ENCODE results near the gene SH3BP5L.
"Not testable (repeated sequence)": the region's sequence is repeated elsewhere in the genome, so short reads cannot be mapped to it uniquely, and the experiment has no call there.

The SH3BP5L gene

DNA sequence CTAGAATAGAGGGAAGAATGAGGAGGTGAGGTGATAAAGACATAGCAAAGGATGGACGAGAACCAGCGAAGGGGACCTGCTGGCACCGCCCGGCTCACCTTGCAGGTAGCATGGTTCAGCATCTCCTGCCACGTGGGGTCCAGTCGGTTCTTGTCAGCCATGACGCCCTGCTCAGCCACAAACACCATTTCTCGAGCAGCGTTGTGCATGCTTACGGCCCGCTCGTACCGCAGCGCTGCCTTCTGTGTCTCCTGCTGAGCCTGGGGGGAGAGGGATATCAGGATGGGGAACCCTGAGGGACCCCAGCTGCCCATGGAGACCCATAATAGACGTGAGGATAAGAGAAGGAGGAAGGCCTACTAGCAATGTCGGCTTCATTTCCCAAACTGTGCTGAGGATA lies 11.4 kb downstream of the SH3BP5L start:
- H3K4me3 ChIP-seq: no peak overlapping the region

DNA sequence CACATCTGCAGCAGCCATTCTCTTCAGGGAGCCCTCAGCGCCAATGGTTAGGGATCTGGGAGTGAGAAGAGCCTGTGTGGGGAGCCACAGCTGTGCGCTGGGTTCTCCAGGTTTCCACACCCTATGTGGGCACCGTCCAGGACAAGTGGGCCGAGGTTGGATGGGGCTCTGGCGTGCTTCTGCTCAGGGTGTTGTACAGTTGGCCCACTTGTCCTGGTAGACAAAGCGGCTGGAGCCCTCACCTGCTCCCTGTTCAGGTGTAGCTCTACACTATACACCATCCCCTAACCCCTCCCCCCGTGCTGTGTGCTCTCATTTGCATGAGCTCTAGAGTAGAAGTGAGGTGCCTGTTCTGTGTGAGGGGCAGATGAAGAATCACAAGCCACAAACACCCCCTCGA lies 12.2 kb downstream of the SH3BP5L start:
- Histone ChIP-seq H3K27ac (no peak overlapping the region), H3K4me3 (no peak overlapping the region)

More for the DNA sequence above, 11.4 kb downstream of the SH3BP5L start:
- no peak overlapping the region for H3K27ac ChIP-seq

DNA sequence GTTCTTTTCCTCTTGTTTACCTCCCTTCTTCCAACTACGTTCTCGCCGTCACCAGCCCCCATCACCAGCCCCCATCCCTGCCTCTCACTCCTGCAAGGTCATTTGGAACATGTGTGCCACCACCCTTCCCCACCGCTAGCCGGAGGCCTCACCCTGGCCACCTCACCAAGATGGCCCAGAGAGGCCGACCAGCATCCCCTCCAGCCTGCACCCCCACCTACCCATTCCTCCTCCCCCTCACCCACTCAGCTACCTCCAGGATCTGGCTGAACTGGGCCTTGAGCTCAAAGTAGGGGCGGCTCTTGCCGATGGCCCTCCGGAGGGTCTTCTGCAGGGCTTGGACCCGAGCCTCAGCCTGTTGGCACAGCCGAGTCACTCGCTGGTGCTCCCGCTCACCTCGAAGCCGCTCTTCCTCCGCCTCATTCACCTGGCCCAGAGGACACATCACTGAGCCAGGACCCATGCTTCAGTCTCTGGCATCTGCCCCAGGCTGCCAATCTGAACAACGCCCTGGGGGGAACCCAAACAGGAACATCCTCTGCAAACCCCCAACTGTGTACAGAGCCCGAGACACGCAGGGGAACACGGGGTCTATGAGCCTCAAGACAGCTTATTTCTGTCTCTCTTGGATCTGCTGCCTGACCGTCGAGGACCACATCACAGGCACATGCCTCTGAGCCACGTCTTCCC lies 12.8 kb downstream of the SH3BP5L start:
- Histone ChIP-seq H3K4me3 (no peak overlapping the region), H3K27ac (no peak overlapping the region)

DNA sequence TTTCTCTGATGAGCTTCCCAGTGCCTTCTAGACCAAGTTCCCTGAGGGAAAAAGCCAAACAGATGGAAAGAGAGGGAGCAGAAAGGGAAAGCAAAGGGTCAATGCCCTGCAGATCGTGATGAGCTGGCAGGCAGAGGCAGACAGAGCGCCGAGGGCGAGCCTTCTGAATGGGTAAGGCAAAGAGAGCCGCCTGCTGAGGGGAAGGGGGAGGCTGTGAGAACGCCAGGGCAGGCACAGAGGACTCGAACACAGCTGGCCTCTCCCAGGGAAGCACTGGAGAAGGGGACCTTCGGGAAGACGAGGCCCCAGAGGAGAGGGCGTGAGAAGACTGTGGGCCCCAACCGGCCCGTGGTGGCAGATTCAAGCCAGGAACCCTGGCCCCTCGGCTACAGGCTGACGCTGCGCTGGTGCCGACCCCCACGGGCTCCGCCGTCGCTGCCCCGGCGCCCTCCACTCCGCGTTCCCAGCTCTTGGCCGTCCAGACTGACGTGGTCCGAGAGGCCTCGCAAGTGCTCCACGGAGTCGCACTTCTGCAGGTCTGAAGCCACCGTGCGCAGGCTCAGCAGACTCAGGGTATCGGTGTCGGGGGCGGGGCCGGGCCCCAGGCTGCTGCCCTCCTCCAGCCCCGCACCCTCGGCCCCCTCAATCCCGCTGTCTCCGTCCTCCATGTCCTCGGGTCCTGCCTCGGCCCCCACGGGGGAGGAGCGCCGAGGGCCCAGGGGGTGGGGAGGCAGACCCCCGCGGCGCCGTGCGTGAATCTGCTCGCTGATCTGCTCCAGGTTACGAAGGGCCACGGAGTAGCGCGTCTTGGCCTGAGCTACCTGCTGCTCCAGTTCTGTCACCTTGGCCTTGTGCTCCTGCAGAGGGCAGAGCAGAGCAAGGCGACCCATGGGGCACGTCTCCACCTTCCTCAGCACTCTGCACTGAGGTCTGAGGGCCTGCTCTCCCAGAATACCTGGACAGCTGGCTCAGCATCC lies 13.9 kb downstream of the SH3BP5L start:
- peak overlapping the region in 2 of 21 experiments; percentile 26 to 39 for H3K27ac ChIP-seq

DNA sequence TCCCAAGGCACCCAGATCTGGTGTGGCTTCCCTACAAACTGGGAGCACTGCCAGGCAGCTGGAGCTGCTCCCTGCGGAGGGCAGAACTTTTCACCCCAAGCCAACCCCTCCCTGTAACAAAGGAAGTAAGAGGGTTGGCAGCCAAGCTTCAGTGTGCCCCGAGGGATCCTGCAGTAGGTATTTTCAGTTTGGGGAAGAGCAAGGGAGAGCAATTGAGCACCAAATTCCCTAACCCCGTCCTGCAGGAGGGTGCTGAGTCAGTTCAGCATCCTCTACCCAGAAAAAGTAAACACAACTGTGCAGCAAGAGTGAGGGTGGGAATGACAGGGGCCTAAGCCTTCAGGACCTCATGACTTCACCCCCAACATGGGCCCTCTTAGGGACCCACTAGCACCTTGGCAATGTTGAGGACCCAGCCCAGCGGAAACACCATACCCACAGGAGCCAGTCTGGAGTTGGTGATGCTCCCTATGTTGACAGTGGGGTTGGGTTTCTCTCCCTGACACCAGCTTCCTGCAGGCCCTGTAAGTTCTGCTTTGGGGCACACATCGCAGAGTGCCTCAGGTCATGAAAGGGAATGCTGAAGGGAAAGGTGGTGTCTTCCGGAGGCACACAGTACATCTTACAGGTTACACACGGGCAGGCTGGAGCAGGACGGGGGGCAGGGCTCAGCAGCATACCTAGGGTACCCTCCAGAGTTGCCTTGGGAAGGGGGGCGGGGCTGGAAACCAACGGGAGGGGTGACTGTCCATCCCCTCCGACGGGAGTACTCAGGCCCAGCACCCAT lies 14.8 kb downstream of the SH3BP5L start:
- Histone ChIP-seq H3K4me3 (no peak overlapping the region), H3K27ac (peak overlapping the region in 3 of 21 experiments; percentile 7 to 39 (median 26))

More for the DNA sequence above, 13.9 kb downstream of the SH3BP5L start:
- H3K4me3 ChIP-seq: no peak overlapping the region

DNA sequence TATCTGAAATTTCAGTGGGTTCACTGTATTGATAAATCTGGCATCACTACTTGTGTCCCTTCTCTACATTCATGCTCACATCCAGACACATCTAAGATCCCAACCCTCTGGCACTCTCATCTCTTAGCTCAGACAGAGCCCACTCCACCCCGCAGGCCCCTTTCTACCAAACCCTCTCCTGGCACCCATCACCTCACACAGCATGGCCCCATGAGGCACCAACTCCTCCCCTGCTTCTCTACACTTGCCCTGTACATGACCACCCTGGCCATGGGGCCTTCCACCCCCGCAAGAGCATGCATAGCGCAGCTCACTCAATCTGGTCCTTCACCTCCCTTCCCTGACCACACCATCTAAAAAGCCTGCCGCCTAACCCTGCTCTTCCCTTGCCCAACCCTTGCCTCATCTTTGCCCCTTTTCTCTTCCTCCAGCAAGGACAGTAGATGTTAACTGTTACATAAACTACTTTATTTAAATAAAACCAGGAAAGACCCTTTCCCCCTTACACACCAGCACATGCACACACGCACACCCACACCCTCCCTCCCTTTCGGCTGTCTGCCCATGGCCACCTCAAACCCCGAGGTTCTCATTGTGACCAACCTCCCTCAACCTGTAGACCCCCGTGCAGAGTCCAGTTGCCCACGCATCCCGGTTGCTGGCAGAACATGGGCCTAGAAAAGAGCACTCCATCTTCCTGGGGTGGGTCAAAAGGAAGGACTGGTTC lies 15.6 kb downstream of the SH3BP5L start:
- Histone ChIP-seq H3K4me3 (no peak overlapping the region), H3K27ac (peak overlapping the region in 1 of 21 experiments; percentile 7)

DNA sequence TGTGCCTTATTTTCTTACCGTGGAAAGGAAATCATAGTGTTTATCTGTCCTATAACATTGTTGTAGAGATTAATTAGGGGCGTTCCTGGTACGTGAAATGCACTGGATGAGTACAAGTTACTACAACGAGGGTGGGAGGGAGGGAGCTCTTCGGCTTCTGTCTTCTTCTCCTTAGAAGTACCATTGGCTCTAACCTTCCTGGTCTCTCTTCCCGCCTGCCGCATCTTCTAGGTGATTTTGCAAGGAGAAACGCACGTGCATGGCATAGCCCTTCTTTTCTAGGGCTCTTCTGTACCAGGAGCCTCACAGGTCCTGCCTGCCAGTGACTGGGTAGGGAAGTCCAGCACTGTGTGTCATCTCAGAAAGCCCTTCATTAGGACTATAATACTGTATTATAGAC lies 16.8 kb downstream of the SH3BP5L start:
- no peak overlapping the region for H3K4me3 ChIP-seq
- no peak overlapping the region for H3K27ac ChIP-seq

DNA sequence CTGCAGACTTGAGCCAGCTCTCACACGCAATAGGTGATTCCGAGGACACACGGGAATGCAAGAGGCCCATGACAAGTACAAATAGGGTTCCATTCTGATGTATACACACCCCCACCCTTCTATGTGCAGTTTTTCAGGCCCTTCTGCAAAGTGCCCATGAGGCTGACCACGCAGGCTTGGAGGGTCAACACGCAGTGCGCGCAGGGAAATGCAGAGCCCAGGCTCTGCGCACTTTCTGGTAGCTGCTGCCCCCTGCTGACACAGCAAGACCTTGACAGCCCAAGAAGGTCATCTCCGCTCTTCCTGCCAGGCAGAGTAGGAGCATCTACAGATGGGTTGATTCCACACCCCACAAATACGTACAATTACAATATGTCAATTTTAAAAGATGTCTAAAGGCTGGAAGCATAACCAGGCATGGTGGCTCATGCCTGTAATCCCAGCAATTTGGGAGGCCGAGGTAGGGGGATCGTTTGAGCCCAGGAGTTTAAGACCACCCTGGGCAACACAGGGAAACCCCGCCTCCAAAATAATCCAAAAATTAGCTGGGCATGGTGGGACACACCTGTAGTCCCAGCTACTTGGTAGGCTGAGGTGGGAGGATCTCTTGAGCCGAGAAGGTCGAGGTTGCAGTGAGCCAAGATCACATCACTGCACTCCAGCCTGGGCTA lies 18.5 kb downstream of the SH3BP5L start:
- no peak overlapping the region for H3K4me3 ChIP-seq
- no peak overlapping the region for H3K27ac ChIP-seq

DNA sequence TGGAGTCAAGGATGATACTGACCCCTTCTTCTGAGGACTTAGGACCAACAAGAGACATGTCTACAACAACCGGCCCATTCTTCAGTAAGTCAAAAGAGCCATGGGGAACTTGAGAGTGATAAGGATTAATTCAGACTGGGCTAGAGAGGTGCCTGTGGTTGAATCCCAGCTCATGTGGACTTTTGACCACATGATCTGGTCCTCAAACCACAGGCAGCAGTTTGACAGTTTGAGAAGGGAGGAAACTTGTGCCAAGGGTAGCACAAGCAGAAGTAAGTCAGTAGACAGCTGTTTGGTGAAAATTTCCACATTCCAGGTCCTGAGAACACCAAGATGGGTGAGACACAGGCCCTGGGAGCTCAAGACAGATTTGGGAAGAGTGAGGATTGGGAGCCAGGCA lies 19.8 kb downstream of the SH3BP5L start:
- H3K27ac ChIP-seq: peak overlapping the region in 5 of 21 experiments; percentile 36 to 71 (median 56)

DNA sequence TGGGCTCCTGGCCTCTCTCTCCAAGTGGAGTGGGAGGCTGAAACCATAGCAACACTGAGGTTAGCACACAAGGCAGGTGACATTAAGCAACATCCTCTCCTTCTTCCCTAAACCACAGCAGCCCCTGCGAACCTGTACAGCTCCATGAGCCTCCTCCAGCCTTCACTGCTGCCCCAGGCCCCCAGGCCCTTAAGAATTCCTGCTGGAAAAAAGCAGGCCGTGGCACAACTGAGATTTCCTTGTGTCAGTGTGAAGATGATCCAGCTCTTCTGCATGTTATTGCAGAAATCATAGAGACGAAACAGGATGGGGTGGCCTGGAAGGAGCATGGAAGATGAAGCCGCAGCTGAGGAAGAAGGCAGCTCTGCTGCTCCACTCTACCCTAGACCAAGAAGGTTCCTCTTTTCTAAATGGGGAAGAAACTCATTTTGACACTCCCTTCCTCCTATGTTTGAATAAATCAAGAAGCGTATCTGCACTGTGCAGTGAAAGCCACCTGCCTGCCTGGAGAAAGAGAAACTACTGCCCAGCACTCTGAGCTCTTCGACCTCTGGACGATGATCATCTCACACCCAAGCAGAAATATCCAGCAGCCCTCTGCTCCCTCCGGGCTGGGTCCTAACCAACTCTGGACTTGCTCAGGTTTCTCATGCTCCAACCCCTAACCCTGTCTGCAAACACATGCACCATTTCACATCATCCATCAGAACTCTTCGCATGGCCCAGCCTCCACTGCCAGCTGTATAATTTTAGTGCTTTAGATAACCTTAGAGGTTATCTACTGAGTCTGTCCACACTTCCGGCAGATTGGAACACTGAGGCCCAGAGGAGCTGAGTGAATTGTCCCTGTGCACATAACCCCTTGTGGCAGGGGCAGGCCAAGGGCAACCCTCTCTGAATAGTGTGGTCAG lies 20.7 kb downstream of the SH3BP5L start:
- peak overlapping the region in 11 of 21 experiments; percentile 7 to 74 (median 50) for H3K27ac ChIP-seq
- no peak overlapping the region for H3K4me3 ChIP-seq

More for the DNA sequence above, 19.8 kb downstream of the SH3BP5L start:
- H3K4me3 ChIP-seq: no peak overlapping the region

DNA sequence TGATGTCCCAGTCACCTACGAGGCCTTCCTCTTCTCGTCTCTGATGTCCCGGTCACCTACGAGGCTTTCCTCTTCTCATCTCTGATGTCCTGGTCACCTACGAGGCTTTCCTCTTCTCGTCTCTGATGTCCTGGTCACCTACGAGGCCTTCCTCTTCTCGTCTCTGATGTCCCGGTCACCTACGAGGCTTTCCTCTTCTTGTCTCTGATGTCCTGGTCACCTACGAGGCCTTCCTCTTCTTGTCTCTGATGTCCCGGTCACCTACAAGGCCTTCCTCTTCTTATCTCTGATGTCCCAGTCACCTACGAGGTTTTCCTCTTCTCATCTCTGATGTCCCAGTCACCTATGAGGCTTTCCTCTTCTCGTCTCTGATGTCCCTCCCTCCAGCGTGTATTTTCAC lies 22.2 kb downstream of the SH3BP5L start:
- H3K4me3 ChIP-seq, H3K27ac ChIP-seq: not testable (repeated sequence)

DNA sequence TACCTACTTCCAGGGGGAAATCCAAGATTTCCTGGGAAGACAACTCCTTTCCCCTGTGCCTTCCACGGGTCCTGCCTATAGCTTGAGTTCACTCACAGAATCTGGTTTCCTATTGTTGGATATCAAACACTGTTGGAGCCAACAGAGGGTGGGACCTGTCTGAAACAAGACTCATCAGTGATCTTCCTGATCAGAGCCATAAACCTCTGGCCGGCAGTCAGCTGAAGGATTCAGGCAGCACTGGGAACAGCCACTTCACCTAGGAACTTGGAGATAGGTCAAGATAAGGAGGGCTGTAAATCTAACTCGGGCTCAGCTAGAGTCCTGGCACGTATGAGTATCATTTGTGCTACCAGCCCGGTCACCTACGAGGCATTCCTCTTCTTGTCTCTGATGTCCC lies 23.3 kb downstream of the SH3BP5L start:
- no peak overlapping the region for H3K27ac ChIP-seq
- H3K4me3 ChIP-seq: no peak overlapping the region

DNA sequence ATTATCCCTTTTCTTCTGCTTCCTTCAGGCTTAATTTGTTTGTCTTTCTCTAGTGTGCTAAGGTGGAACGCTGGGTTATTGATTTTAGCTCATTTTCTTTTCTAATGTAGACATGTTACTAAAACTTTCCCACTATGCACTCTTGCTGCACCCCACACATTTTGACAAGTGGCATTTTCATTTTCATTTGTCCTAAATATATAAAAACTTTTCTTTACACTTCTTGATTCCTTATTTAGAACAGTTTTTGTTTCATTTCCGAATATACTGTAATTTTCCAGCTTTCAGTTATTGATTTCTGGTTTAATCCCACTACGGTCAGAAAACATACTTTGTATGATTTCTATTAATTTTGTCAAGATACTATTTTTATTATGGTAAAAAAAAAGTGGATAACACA lies 25.3 kb downstream of the SH3BP5L start:
- Histone ChIP-seq H3K27ac (no peak overlapping the region), H3K4me3 (no peak overlapping the region)

DNA sequence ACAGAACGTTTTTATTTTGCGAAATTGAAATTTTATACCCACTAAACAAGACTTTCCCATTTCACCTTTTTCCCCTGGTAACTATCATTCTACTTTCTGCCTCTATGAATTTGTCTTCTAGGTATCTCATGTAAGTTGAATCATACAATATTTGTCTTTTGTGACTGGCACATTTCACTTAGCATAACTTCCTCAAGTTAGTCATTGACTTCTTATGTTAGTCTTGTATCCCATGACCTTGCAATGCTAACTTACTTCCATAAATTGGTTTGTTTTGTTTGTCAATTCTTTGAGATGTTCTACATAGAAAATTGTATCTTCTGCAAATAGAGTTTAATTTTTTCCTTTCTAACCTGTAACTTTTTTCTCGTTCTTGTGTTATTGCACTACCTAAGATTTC lies 26.9 kb downstream of the SH3BP5L start:
- no peak overlapping the region for H3K27ac ChIP-seq
- no peak overlapping the region for H3K4me3 ChIP-seq

DNA sequence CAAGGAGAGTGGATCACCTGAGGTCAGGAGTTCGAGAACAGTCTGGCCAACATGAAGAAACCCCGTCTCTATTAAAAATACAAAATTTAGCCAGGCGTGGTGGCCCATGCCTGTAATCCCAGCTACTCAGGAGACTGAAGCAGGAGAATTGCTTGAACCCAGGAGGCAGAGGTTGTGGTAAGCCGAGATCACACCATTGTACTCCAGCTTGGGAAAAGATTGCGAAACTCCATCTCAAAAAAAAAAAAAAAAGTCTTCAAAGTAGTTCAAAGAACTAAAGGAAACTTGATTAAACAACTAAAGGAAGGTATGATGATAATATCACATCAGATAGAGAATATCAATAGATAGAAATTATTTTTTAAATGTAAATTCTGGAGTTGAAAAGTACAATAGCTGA lies 31.1 kb downstream of the SH3BP5L start:
- not testable (repeated sequence) for H3K27ac ChIP-seq, H3K4me3 ChIP-seq

DNA sequence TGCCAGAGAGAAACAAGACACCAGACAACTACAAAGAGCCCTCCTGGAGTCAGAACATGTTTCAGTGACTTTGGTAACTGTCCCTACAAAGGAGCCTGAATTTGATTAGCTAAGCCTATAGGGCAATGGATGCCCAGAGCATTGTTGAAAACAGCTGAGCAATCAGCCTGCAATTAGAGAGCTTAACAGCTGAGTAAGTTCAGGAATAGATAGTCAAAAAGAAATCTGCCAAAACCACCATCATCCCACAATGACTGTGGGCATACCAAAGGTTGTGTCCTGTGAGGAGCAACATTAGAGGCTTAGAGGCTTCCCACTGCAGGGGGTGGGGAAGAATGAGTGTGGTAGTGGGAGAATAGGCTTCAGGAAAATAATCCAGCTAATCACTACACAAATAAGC lies 32.1 kb downstream of the SH3BP5L start:
- H3K4me3 ChIP-seq: no peak overlapping the region
- H3K27ac ChIP-seq: no peak overlapping the region

DNA sequence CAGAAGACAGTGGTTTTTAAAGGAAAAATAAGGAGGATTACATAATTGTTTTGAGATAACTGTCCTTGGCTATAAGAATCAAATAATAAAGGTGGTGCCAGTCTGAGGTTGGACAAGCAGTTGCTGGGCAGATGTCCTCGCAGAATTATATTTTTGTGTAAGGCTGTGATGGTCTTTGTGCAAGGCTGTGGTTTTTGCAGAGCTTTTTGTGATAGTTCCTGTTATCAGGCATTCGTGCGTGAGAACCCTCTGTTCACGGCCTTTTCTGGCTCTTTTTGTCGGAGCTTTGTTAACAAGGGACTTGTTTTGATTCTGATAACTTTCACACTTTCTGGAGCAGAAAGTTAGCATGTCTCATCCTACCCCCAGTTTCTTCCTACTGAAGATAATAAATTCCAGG lies 33.4 kb downstream of the SH3BP5L start:
- Histone ChIP-seq H3K4me3 (no peak overlapping the region), H3K27ac (peak overlapping the region in 2 of 21 experiments; percentile 35 to 43)

DNA sequence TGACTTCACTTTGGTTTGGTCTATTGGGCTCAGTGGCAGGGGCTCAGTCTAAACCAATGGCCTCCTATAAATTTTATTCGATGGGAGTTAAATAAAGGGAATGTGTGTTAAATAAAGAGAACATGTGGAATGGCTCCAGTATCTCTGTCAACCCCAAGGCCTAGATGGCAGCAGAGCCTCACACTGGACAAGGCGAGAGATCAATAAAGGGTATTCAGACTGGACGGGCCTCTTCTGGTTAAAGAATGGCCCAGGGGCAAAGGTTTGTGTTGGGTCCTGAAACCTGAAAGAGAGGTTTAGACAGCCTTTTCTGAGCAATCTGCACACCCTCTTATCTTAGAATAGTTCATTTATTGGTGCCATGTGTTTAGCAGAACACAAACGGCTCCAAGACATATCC lies 34.7 kb downstream of the SH3BP5L start:
- H3K4me3 ChIP-seq: no peak overlapping the region
- H3K27ac ChIP-seq: no peak overlapping the region
